GM12892 (cell line): ENCODE measurements around the gene TCF23.
"Not testable (repeated sequence)": the region's sequence is repeated elsewhere in the genome, so short reads cannot be mapped to it uniquely, and the experiment has no call there.

Source experiments
- DNase-seq: peaks from one replicate; pipeline ENCODE4 v3.0.0; 2011; ENCODE audit not compliant: insufficient read length
- FAIRE-seq: peaks from 2 replicates; lab custom pipeline; 2011; peaks lifted over from hg19 to GRCh38; lab: Jason Lieb, UNC
- POLR2A ChIP-seq: IDR thresholded peaks from 2 replicates; pipeline ENCODE4 v1.6.1; 2011; ENCODE audit warnings: low read depth, low read length, control low read depth
- POLR2AphosphoS5 ChIP-seq: IDR thresholded peaks from 2 replicates; pipeline ENCODE4 v1.6.1; 2011; ENCODE audit warnings: low read depth, low read length, control low read depth
- TAF1 ChIP-seq: IDR thresholded peaks from 2 replicates; pipeline ENCODE4 v1.6.1; 2011; ENCODE audit warnings: low read depth, mild to moderate bottlenecking, control low read depth, low read length, borderline replicate concordance

The TCF23 gene

DNA sequence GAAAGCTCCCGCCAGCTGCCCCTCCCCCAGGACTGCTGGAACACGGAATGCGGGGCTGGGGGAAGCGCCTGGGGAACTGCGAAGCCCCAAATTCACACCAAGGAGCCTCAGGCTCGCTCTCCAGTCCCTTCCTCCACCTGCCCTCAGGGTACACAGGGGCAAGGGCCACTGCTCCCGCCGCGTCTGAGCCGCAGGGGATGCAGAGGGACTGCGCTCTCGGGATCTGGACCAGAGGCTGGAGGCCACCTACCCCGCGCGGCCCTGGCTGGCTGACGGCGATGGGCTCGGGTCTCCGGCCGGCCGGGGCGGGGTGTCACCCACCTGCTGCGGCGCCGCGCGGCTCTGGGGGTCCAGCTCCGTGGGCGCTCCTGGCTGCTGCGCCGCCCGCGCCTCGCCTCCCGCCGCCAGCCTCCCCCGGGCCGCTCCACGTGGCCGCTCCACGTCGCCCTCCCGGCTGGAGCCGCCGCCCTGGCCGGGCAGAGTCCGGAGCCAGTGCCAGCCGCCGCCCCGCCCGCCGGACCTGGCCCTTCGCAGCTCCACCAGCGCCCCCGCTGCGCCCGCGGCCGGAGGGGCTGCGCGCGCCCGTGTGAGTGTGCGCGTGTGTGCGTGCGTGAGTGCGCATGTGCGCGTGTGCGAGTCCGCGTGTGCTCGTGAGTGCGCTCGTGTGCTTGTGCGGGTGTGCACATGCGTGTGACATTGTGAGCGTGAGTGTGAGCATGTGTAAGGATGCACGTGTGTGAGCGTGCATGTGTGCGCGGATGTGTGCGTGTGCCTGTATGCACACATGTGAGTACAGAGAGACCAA, 30.1 kb upstream of the TCF23 start, which contains the start of gene CGREF1:
TSS of gene CGREF1 (minus strand) at position 604 of the 805 bp plus-strand sequence. CDS start 14,762 bp downstream, outside the sequence.
- no peak for DNase-seq

DNA sequence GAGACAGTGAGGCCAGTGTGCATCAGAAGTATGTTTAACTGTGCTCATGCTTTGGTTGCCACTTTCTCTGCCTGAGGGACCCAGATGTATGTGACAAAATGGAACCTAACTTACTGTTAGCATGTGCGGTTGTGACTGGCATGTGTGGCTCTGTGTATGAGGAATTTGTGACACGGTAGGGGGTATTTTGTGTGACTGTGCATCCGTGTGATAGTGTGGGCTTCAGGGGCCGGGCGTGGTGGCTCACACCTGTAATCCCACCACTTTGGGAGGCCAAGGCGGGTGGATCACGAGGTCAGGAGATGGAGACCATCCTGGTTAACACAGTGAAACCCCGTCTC, 29.5 kb upstream of the TCF23 start:
- not testable (repeated sequence) for FAIRE-seq, DNase-seq

More for the DNA sequence above, 30.1 kb upstream of the TCF23 start, which contains the start of gene CGREF1:
- TF ChIP-seq POLR2AphosphoS5: no peak
- FAIRE-seq: peak; percentile 74

DNA sequence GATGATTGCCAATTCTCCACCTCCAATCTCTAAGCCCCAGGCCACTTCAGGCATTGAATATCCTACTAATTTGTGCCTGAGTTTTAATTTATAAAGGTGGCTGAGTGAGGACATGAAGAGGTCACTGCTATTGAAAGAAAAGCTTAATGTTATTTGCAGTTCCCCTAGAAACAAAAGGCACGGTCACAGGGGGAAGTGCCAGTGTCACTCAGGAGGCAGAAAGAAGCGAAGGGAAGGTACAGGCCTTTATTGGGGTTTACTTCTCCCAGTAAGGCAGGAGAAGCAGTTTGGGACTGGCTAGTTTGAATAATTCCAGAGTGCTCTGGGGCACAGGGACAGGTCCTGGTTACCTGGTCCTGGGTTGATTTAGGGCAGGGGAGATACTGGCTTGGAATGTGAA, 26.9 kb upstream of the TCF23 start:
- FAIRE-seq: no peak
- DNase-seq: no peak
- no peak for TF ChIP-seq POLR2AphosphoS5
- TF ChIP-seq POLR2A: no peak
- TF ChIP-seq TAF1: no peak

DNA sequence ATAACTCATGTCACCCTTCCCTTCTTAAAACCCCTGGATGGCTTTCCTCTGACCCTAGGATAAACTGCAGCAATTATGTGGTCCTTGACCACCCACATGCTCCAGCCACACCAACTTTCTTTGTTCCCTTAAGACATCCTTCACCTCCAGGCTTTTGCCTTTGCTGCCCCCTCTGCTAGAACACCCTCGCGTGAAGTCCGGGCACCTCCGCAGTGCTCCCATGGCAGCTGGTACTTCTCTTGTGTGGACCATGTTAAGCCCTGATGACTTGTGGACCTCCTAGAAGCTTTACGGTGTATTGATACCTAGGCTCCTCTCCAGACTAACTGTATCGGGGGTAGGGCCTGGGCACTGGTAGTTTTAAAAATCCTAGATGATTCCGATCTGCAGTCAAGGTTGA, 26.0 kb upstream of the TCF23 start:
- FAIRE-seq: no peak
- TF ChIP-seq POLR2A (no peak), TAF1 (no peak), POLR2AphosphoS5 (no peak)
- no peak for DNase-seq

DNA sequence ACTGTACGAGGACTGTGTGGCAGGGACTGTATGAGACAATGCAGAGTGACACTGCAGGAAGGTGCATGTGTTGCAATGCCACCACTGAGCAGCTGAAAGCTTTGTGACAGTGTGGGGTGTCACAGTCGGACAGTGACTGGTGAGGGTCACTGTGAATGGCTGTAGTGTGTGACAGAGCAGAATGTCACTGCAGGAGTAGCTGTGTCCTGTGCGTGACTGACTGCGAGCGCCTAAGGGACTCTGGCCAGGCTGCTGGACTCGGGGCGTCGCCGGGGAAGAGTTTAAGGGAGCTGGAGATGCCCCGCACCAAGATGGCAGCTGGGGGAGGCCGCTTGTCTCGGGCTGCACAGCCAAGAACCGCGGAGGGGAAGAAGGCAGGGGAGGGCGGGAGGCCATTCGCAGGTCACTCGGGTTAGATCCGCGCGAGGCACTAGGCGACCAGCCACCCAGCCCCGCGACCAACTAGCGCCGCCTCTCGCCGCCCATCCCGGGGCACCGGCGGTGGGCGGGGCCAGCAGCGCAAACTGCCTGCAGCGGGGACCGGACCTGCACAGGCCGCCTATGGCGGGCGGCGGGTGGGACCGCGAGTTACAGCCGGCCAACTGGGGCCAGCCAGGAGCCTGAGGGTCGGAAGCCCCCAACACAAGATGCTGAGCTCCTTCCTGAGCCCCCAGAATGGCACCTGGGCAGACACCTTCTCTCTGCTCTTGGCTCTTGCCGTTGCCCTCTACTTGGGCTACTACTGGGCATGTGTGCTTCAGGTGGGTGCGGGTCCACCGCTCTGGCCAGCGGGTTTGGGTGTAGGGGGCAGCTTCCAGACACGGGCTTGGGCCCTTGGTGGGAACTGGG, 25.3 kb upstream of the TCF23 start, which contains the start of gene ABHD1:
TSS of gene ABHD1 (plus strand) at position 514 of the 849 bp plus-strand sequence. CDS start at position 648, 134 bp downstream.
- no peak for FAIRE-seq
- DNase-seq: peak; percentile 58
- peak; percentile 44; the same call in 1 of the 2 replicates for TF ChIP-seq POLR2A
- TF ChIP-seq POLR2AphosphoS5: no peak
- TF ChIP-seq TAF1: no peak

DNA sequence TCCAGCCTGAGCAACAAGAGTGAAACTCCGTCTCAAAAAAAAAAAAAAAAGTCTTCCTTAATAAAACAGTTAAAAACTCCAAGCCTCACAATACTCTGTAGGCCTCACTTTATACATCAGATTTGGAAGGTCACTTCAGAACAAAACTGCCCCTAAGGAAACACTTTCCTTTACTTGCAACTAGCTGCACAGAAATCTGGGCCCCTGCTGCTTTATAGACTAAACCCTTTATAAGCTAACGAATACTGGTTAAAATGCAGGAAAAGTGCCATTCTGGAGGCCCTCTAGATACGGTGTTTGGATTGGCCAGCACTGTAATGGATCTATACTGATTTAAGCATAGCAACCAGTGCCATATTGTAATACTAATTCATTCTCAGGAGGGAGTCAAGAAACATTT, 23.7 kb upstream of the TCF23 start:
- DNase-seq (no peak), FAIRE-seq (no peak)
- TF ChIP-seq POLR2A (no peak), POLR2AphosphoS5 (no peak), TAF1 (no peak)

DNA sequence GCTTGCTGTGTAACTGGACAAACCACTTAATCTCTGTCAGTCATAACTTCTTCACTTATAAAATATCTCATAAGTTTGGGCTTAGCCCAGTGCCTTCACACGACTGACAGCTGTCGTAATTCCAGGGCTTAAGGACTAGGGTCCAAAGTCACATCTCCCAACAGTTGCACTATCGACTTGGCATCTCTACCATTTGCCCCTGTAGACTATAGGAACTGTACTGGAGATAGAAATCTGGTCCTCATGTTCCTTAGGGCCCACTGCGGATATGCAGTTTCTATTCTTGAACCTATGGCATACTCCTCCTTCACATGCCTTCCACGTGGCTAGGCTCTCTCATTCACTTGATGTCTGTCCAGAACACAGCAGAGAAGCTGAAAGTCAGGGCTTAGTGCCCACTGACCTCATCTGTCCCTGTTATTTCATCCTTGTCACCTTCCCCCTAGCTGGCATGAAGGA, 22.5 kb upstream of the TCF23 start:
- FAIRE-seq: no peak
- TF ChIP-seq POLR2A (no peak), POLR2AphosphoS5 (no peak), TAF1 (no peak)
- DNase-seq: no peak

DNA sequence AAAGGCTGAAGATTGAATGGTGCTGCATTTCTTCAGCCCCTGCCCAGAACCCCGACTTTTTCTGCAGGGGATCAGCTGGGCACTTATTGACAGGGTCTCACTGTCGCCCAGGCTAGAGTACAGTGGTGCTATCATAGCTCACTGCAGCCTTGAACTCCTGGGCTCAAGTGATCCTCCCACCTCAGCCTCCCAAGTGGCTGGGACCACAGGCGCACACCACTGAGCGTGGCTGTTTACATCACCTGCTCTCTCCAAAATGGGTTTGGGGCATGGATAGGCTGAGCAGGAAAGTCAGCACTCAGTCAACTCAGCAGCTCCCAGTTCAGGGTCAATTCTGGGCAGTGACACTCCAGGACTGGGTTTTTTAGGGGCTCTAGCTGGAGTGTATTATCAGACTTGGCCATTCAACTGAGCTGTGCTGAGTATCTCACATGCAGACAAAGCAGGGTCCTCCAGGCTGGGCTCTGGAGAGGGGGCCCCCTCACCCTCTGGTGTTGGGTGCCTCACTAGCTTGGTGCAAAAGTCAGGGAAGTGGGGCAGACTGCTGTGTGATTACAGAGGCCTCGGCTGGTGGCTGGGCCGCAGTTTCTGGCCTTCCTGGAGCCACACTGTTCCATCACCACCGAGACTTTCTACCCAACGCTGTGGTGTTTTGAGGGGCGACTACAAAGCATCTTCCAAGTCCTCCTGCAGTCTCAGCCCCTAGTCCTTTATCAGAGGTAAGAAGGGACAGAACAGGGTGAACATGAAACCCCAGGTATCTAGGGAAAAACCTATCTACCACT, 20.7 kb upstream of the TCF23 start:
- FAIRE-seq: no peak
- TF ChIP-seq POLR2A (0 out of 2 replicates have a peak, but pooled peaks have one; percentile 10), POLR2AphosphoS5 (no peak)
- DNase-seq: no peak

DNA sequence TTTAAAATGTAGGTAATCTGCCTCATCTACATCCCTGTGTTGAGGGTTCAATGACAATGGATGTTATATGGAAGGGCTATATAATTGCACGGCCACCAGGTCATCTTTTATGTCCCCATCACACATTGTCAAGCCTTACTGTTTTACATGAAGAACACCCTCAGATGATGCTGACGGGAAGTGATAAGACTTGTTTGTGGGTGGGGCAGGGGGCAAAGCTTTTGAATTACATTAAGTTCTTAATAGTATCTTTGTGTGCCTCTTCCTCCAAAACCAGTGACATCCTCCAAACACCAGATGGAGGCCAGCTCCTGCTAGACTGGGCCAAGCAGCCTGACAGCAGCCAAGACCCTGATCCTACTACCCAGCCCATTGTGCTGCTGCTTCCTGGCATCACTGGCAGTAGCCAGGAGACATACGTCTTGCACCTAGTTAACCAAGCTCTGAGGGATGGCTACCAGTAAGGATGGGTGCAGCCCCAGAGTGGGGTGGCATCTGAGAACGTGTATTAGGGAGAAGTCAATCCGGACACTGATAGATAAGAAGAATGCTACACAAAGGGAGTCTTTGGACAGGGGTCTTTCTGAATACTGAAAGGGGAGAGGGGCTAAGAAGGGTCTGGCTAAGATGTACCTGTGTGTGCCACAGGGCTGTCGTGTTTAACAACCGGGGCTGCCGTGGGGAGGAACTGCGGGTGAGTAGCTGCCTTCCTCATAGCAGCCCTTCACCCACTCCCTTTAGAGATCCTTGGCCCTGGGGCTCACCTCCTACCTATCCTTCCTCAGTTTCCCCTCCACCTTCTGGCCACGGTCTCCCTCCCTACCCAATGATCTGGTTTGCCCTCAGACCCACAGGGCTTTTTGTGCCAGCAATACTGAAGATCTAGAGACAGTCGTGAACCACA, 19.9 kb upstream of the TCF23 start:
- DNase-seq (no peak), FAIRE-seq (no peak)
- TF ChIP-seq TAF1 (no peak), POLR2AphosphoS5 (no peak), POLR2A (peak; percentile 7; the same call in 1 of the 2 replicates)

DNA sequence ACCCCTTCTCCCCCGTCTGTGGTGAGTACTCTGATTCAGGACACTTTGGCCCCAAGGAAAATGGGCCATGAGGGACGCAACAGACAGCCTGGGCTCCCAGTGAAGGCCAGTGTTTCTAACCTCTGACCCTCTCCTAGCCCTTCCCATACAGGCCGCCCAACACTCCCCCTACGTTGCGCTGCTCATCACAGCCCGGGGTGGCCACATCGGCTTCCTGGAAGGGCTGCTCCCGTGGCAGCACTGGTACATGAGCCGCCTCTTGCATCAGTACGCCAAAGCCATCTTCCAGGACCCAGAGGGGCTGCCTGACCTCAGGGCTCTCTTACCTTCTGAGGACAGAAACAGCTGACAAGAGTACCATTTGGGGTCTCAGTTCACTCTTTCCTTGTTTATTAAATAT, 18.4 kb upstream of the TCF23 start:
- TF ChIP-seq POLR2AphosphoS5: no peak
- TF ChIP-seq POLR2A: no peak
- TF ChIP-seq TAF1: no peak
- DNase-seq: no peak
- no peak for FAIRE-seq
